Hepatocyte (in vitro differentiated cells): ENCODE measurements around the gene MAD1L1.

ENCODE experiments used
- EZH2 ChIP-seq: fragments of 200-600 bp; sonication (generic); IDR thresholded peaks from 2 replicates; pipeline ENCODE4 v1.6.1; 2016; ENCODE audit warnings: antibody characterized with exemption, mild to moderate bottlenecking, borderline replicate concordance
- EZH2phosphoT487 ChIP-seq: fragments of 200-600 bp; sonication (generic); IDR thresholded peaks from one replicate; pipeline ENCODE4 v1.6.1; 2018; ENCODE audit warnings: antibody characterized with exemption, mild to moderate bottlenecking, low read depth, moderate library complexity; ENCODE audit not compliant: unreplicated experiment, severe bottlenecking
- TF ChIP-seq, protein P1 (sequence below): fragments of 200-600 bp; sonication (generic); IDR thresholded peaks from 2 replicates; pipeline ENCODE4 v1.5.1; 2016; ENCODE audit warnings: antibody characterized with exemption, mild to moderate bottlenecking; ENCODE audit not compliant: poor library complexity

DNA sequence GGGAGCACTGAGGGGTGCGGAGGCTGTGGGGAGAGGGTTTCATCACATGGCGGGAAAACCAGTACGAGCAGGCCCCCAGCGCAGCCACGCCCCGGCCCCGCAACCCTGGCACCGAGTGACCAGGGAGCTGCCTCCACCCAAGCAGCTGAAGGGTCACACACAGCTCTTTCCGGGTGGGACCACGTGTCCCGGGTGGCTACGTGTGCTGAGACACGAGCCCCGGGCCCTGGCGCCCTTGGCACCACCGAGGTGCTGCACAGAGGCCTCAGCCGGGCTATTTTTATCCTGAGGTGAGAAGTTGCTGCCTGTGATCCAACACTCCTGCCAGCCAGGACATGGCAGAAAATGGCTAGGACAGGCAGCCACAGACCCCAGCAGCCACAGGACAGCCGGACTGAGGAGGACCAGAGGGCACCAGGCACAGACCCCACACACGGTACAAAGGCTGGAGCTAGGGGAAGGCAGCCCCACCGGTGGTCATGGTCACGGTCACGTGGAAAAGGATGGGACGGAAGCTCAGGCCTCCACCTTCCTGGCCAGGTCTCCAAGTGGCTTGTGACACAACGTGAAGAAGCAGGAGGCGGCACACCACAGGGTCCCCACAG is 223.7 kb downstream of the MAD1L1 start:
- TF ChIP-seq EZH2phosphoT487 (no peak), EZH2 (no peak)
- TF ChIP-seq, protein P1, sequence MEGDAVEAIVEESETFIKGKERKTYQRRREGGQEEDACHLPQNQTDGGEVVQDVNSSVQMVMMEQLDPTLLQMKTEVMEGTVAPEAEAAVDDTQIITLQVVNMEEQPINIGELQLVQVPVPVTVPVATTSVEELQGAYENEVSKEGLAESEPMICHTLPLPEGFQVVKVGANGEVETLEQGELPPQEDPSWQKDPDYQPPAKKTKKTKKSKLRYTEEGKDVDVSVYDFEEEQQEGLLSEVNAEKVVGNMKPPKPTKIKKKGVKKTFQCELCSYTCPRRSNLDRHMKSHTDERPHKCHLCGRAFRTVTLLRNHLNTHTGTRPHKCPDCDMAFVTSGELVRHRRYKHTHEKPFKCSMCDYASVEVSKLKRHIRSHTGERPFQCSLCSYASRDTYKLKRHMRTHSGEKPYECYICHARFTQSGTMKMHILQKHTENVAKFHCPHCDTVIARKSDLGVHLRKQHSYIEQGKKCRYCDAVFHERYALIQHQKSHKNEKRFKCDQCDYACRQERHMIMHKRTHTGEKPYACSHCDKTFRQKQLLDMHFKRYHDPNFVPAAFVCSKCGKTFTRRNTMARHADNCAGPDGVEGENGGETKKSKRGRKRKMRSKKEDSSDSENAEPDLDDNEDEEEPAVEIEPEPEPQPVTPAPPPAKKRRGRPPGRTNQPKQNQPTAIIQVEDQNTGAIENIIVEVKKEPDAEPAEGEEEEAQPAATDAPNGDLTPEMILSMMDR: no peak
